Activated CD4-positive, alpha-beta memory T cell treated with anti-CD3 and anti-CD28 coated beads for 36 hours (primary cell): Measurements from ENCODE around the gene NSMCE1. TPM values are rescaled to one million over a fixed set of nuclear protein-coding genes. Genes with fewer than 3 reads are reported as not detected.

Experiments used
- CTCF ChIA-PET: fragments of 350-600 bp; sonication (Branson Sonifier 250); formaldehyde crosslinking; loops from one replicate; lab custom pipeline; 2021; ENCODE audit warnings: antibody characterized with exemption, inconsistent platforms; lab: Charles Lee
- POLR2A ChIA-PET: fragments of 350-600 bp; sonication (Branson Sonifier 250); formaldehyde crosslinking; loops from one replicate; lab custom pipeline; 2021; ENCODE audit warnings: antibody characterized with exemption; lab: Charles Lee
- DNase-seq: peaks from one replicate; pipeline ENCODE4 v3.0.0-alpha.2; 2020
- H3K27ac Mint-ChIP-seq: one replicate; pipeline ENCODE4 v1.8.0; 2021; ENCODE audit warnings: mixed read lengths
- H3K27me3 Mint-ChIP-seq: one replicate; pipeline ENCODE4 v1.8.0; 2021; ENCODE audit warnings: mixed read lengths
- H3K36me3 Mint-ChIP-seq: one replicate; pipeline ENCODE4 v1.8.0; 2021; ENCODE audit warnings: mixed read lengths
- H3K4me1 Mint-ChIP-seq: one replicate; pipeline ENCODE4 v1.8.0; 2021; ENCODE audit warnings: low read depth, mixed read lengths
- H3K4me3 Mint-ChIP-seq: one replicate; pipeline ENCODE4 v1.8.0; 2021; ENCODE audit warnings: mild to moderate bottlenecking, mixed read lengths
- H3K9me3 Mint-ChIP-seq: one replicate; pipeline ENCODE4 v1.8.0; 2021; ENCODE audit warnings: mixed read lengths
- intact Hi-C: fragments of 100-400 bp; cut with micrococcal nuclease; formaldehyde crosslinking; loops from one replicate; pipeline ENCODE4 v1.15.1; 2023
- total RNA-seq, 2 experiments: library from RNA; stranded (reverse); gene quantifications; one replicate each; pipeline ENCODE4 v1.2.3, GENCODE V29; 2021

The NSMCE1 gene
- total RNA-seq, 2 experiments from 2014 or later = 120 to 121 TPM

- no peak for DNase-seq
- ChIA-PET POLR2A (interaction anchor here (1.0 to 1.3 kb wide), 2 partner anchors 20 to 36 kb away, joined by 4 to 5 read pairs; no protein-coding TSS in a partner anchor), CTCF (interaction anchor here (1.1 to 3.2 kb wide), 7 partner anchors 20 to 175 kb away, joined by 3 to 20 read pairs (median 6); no protein-coding TSS in a partner anchor)
- no peak overlapping the region for H3K4me3 Mint-ChIP-seq
- H3K4me1 Mint-ChIP-seq = peaks cover 79% of the 10 kb centered on the region
- no peak overlapping the region for H3K27ac Mint-ChIP-seq
- no peaks in the 10 kb centered on the region for H3K27me3 Mint-ChIP-seq
- peaks cover 13% of the 10 kb centered on the region for H3K9me3 Mint-ChIP-seq
- intact Hi-C loops = loop anchor here (1.0 kb wide), 2 partner anchors 20 to 29 kb away; no protein-coding TSS in a partner anchor
- H3K36me3 Mint-ChIP-seq = peaks cover 6% of the 10 kb centered on the region
These were observed 69.4 kb downstream of the NSMCE1 start for GRCh38 chr16:27199235-27199586.

GRCh38 chr16:27198451-27199234 is 69.9 kb downstream of the NSMCE1 start:
- ChIA-PET POLR2A (interaction anchor here (1.3 kb wide), 1 partner anchor 19 kb away, joined by 5 read pairs; no protein-coding TSS in a partner anchor), CTCF (interaction anchor here (1.4 to 3.2 kb wide), 5 partner anchors 19 to 169 kb away, joined by 4 to 20 read pairs (median 7); no protein-coding TSS in a partner anchor)
- intact Hi-C loops = loop anchor here (1.0 kb wide), 2 partner anchors 19 to 28 kb away; no protein-coding TSS in a partner anchor
- H3K36me3 Mint-ChIP-seq = peaks cover 3% of the 10 kb centered on the region
- peaks cover 78% of the 10 kb centered on the region for H3K4me1 Mint-ChIP-seq
- no peaks in the 10 kb centered on the region for H3K27me3 Mint-ChIP-seq
- H3K27ac Mint-ChIP-seq = no peak overlapping the region
- H3K4me3 Mint-ChIP-seq = no peak overlapping the region
- peaks cover 14% of the 10 kb centered on the region for H3K9me3 Mint-ChIP-seq
- DNase-seq = no peak

- Mint-ChIP-seq H3K9me3 (peaks cover 14% of the 10 kb centered on the region), H3K27me3 (no peaks in the 10 kb centered on the region), H3K4me1 (peaks cover 66% of the 10 kb centered on the region), H3K36me3 (peaks cover 2% of the 10 kb centered on the region), H3K27ac (no peak overlapping the region), H3K4me3 (no peak overlapping the region)
- DNase-seq = no peak
- POLR2A ChIA-PET = no interaction called here
- CTCF ChIA-PET = interaction anchor here (1.0 to 2.1 kb wide), 3 partner anchors 17 to 171 kb away, joined by 3 to 10 read pairs (median 3); no protein-coding TSS in a partner anchor
- intact Hi-C loops = no loop called here
These were observed 71.6 kb downstream of the NSMCE1 start for GRCh38 chr16:27197004-27197403.

GRCh38 chr16:27195941-27196595 is 72.5 kb downstream of the NSMCE1 start:
- peak overlapping the region; percentile 40 for H3K27ac Mint-ChIP-seq
- H3K4me1 Mint-ChIP-seq = peaks cover 61% of the 10 kb centered on the region
- DNase-seq = peak; percentile 40
- peaks cover 2% of the 10 kb centered on the region for H3K36me3 Mint-ChIP-seq
- ChIA-PET CTCF (interaction anchor here (0.7 to 2.1 kb wide), 5 partner anchors 15 to 172 kb away, joined by 3 to 10 read pairs (median 3); no protein-coding TSS in a partner anchor), POLR2A (interaction anchor here (0.6 kb wide), 1 partner anchor 9 kb away, joined by 3 read pairs; no protein-coding TSS in a partner anchor)
- H3K9me3 Mint-ChIP-seq = peaks cover 14% of the 10 kb centered on the region
- H3K27me3 Mint-ChIP-seq = no peaks in the 10 kb centered on the region
- intact Hi-C loops = no loop called here
- no peak overlapping the region for H3K4me3 Mint-ChIP-seq

GRCh38 chr16:27195076-27195741 is 73.4 kb downstream of the NSMCE1 start:
- peaks cover 53% of the 10 kb centered on the region for H3K4me1 Mint-ChIP-seq
- intact Hi-C loops = no loop called here
- CTCF ChIA-PET = interaction anchor here (0.8 to 2.1 kb wide), 2 partner anchors 16 to 41 kb away, joined by 3 to 10 read pairs; no protein-coding TSS in a partner anchor

GRCh38 chr16:27193300-27193990 is 75.1 kb downstream of the NSMCE1 start:
- Mint-ChIP-seq H3K4me3 (no peak overlapping the region), H3K27me3 (no peaks in the 10 kb centered on the region), H3K27ac (no peak overlapping the region), H3K36me3 (no peaks in the 10 kb centered on the region), H3K4me1 (peaks cover 36% of the 10 kb centered on the region), H3K9me3 (peaks cover 11% of the 10 kb centered on the region)
- POLR2A ChIA-PET = interaction anchor here (1.1 to 2.1 kb wide), 3 partner anchors 10 to 174 kb away, joined by 3 to 6 read pairs (median 4); partner anchors contain the start of gene KDM8
- DNase-seq = no peak
- intact Hi-C loops = no loop called here
- CTCF ChIA-PET = interaction anchor here (1.0 to 1.1 kb wide), 2 partner anchors 45 to 175 kb away, joined by 3 to 4 read pairs; no protein-coding TSS in a partner anchor

More at GRCh38 chr16:27195076-27195741, 73.4 kb downstream of the NSMCE1 start:
- Mint-ChIP-seq H3K36me3 (peaks cover 2% of the 10 kb centered on the region), H3K9me3 (peaks cover 11% of the 10 kb centered on the region), H3K4me3 (no peak overlapping the region), H3K27ac (no peak overlapping the region), H3K27me3 (no peaks in the 10 kb centered on the region)
- POLR2A ChIA-PET = interaction anchor here (2.1 kb wide), 1 partner anchor 9 kb away, joined by 6 read pairs; the partner anchor contains the start of gene KDM8
- no peak for DNase-seq

- ChIA-PET POLR2A (no interaction called here), CTCF (interaction anchor here (0.6 to 3.1 kb wide), 3 partner anchors 12 to 43 kb away, joined by 3 to 15 read pairs (median 5); no protein-coding TSS in a partner anchor)
- no peak overlapping the region for H3K4me3 Mint-ChIP-seq
- DNase-seq = no peak
- H3K36me3 Mint-ChIP-seq = no peaks in the 10 kb centered on the region
- intact Hi-C loops = no loop called here
- peaks cover 11% of the 10 kb centered on the region for H3K9me3 Mint-ChIP-seq
- H3K27me3 Mint-ChIP-seq = no peaks in the 10 kb centered on the region
- peaks cover 23% of the 10 kb centered on the region for H3K4me1 Mint-ChIP-seq
- H3K27ac Mint-ChIP-seq = no peak overlapping the region
These were observed 77.1 kb downstream of the NSMCE1 start for GRCh38 chr16:27191352-27191924.

- intact Hi-C loops = no loop called here
- Mint-ChIP-seq H3K4me1 (peaks cover 16% of the 10 kb centered on the region), H3K27me3 (no peaks in the 10 kb centered on the region), H3K36me3 (no peaks in the 10 kb centered on the region), H3K4me3 (no peak overlapping the region), H3K27ac (no peak overlapping the region), H3K9me3 (peaks cover 11% of the 10 kb centered on the region)
- DNase-seq = no peak
- CTCF ChIA-PET = interaction anchor here (3.1 kb wide), 1 partner anchor 11 kb away, joined by 15 read pairs; no protein-coding TSS in a partner anchor
- POLR2A ChIA-PET = no interaction called here
These were observed 78.2 kb downstream of the NSMCE1 start for GRCh38 chr16:27190316-27190871.

- CTCF ChIA-PET = interaction anchor here (3.1 kb wide), 1 partner anchor 10 kb away, joined by 15 read pairs; no protein-coding TSS in a partner anchor
- intact Hi-C loops = no loop called here
These were observed 79.1 kb downstream of the NSMCE1 start for GRCh38 chr16:27189335-27189972.

GRCh38 chr16:27188633-27189032 is 79.9 kb downstream of the NSMCE1 start:
- no peaks in the 10 kb centered on the region for H3K27me3 Mint-ChIP-seq
- no peak overlapping the region for H3K27ac Mint-ChIP-seq
- no peak for DNase-seq
- POLR2A ChIA-PET = no interaction called here
- CTCF ChIA-PET = interaction anchor here (3.1 kb wide), 1 partner anchor 9 kb away, joined by 15 read pairs; no protein-coding TSS in a partner anchor
- peaks cover 4% of the 10 kb centered on the region for H3K4me1 Mint-ChIP-seq
- H3K36me3 Mint-ChIP-seq = no peaks in the 10 kb centered on the region
- intact Hi-C loops = no loop called here
- H3K4me3 Mint-ChIP-seq = no peak overlapping the region
- no peaks in the 10 kb centered on the region for H3K9me3 Mint-ChIP-seq

More at GRCh38 chr16:27189335-27189972, 79.1 kb downstream of the NSMCE1 start:
- Mint-ChIP-seq H3K27ac (no peak overlapping the region), H3K9me3 (peaks cover 3% of the 10 kb centered on the region), H3K4me3 (no peak overlapping the region), H3K4me1 (peaks cover 7% of the 10 kb centered on the region), H3K36me3 (no peaks in the 10 kb centered on the region), H3K27me3 (no peaks in the 10 kb centered on the region)
- POLR2A ChIA-PET = no interaction called here
- no peak for DNase-seq
